GM23338 (cell line): ENCODE measurements around the gene AGPAT3. TPM values are rescaled to one million over a fixed set of nuclear protein-coding genes. Genes with fewer than 3 reads are reported as not detected.

Experiments used
- ATAC-seq: fragments of 200-7000 bp; cut with Tn5 transposase; 3 replicates; pipeline ENCODE4 v1.9.1; 2020
- DNase-seq: peaks from one replicate; pipeline ENCODE4 v3.0.0-alpha.2; 2015; ENCODE audit warnings: low spot score
- H2AFZ ChIP-seq: fragments of 200-600 bp; sonication (generic); 2 replicates; pipeline ENCODE4 v1.8.0; 2016; ENCODE audit warnings: antibody characterized with exemption, mild to moderate bottlenecking, moderate library complexity
- H3F3A ChIP-seq: fragments of 200-600 bp; sonication (generic); replicated peaks from 2 replicates; pipeline ENCODE4 v1.8.0; 2017; ENCODE audit warnings: antibody characterized with exemption, mixed run types, low read depth
- H3K27ac ChIP-seq: fragments of 200-600 bp; sonication (generic); 2 replicates; pipeline ENCODE4 v1.6.1; 2016; ENCODE audit warnings: low read depth
- H3K27me3 ChIP-seq: fragments of 200-600 bp; sonication (generic); 2 replicates; pipeline ENCODE4 v1.8.0; 2016; ENCODE audit warnings: mild to moderate bottlenecking, mixed run types, moderate library complexity; ENCODE audit not compliant: insufficient read depth
- H3K36me3 ChIP-seq: fragments of 200-600 bp; sonication (generic); 2 replicates; pipeline ENCODE4 v1.8.0; 2016; ENCODE audit warnings: mild to moderate bottlenecking; ENCODE audit not compliant: insufficient read depth
- H3K4me1 ChIP-seq: fragments of 200-600 bp; sonication (generic); 2 replicates; pipeline ENCODE4 v1.8.0; 2016; ENCODE audit warnings: mild to moderate bottlenecking, moderate library complexity; ENCODE audit not compliant: insufficient read depth
- H3K4me2 ChIP-seq: fragments of 200-600 bp; sonication (generic); 2 replicates; pipeline ENCODE4 v1.7.1; 2017; ENCODE audit warnings: mixed run types
- H3K4me3 ChIP-seq: fragments of 200-600 bp; sonication (generic); 2 replicates; pipeline ENCODE4 v1.6.1; 2016; ENCODE audit warnings: mixed run types
- H3K79me2 ChIP-seq: fragments of 200-600 bp; sonication (generic); replicated peaks from 2 replicates; pipeline ENCODE4 v1.8.0; 2017; ENCODE audit warnings: mild to moderate bottlenecking; ENCODE audit not compliant: insufficient read depth
- H3K9me2 ChIP-seq: fragments of 200-600 bp; sonication (generic); 2 replicates; pipeline ENCODE4 v1.8.0; 2017; ENCODE audit not compliant: insufficient read depth
- H4K20me1 ChIP-seq: fragments of 200-600 bp; sonication (generic); replicated peaks from 2 replicates; pipeline ENCODE4 v1.8.0; 2017; ENCODE audit warnings: mild to moderate bottlenecking; ENCODE audit not compliant: insufficient read depth
- H3K27ac Mint-ChIP-seq: 2 replicates; pipeline ENCODE4 v1.8.0; 2020; ENCODE audit warnings: inconsistent platforms, mild to moderate bottlenecking, moderate library complexity, mixed read lengths
- H3K27me3 Mint-ChIP-seq: 3 replicates; pipeline ENCODE4 v1.8.0; 2022; ENCODE audit warnings: low read depth, mild to moderate bottlenecking, moderate library complexity, mixed read lengths, inconsistent platforms; ENCODE audit not compliant: insufficient read depth, poor library complexity
- H3K36me3 Mint-ChIP-seq: 3 replicates; pipeline ENCODE4 v1.8.0; 2021; ENCODE audit warnings: low read depth, mild to moderate bottlenecking, inconsistent platforms, moderate library complexity, mixed read lengths
- H3K4me1 Mint-ChIP-seq: 3 replicates; pipeline ENCODE4 v1.8.0; 2020; ENCODE audit warnings: mild to moderate bottlenecking, inconsistent platforms, mixed read lengths
- H3K4me3 Mint-ChIP-seq: 3 replicates; pipeline ENCODE4 v1.8.0; 2021; ENCODE audit warnings: moderate library complexity, mild to moderate bottlenecking, inconsistent platforms, mixed read lengths
- H3K9me3 Mint-ChIP-seq: 3 replicates; pipeline ENCODE4 v1.8.0; 2020; ENCODE audit warnings: moderate library complexity, mild to moderate bottlenecking, inconsistent platforms, mixed read lengths
- CREB1 ChIP-seq: fragments of 250-450 bp; sonication (Bioruptor Pico); IDR thresholded peaks from 2 replicates; pipeline ENCODE4 v1.5.0; 2020; ENCODE audit warnings: low read depth, mild to moderate bottlenecking, moderate library complexity
- CTCF ChIP-seq, 2 experiments: fragments of 200-600 bp in 1 of 2; sonication (generic) in 1 of 2; conservative IDR thresholded peaks; 2 replicates each; pipeline versions ENCODE4 v1.5.1 to v1.6.1; 2016 to 2017; ENCODE audit warnings: antibody characterized with exemption in 2 of 2, low read depth in 2 of 2, mild to moderate bottlenecking in 2 of 2, moderate library complexity in 1 of 2
- ETS1 ChIP-seq: IDR thresholded peaks from 2 replicates; pipeline ENCODE4 v1.6.1; 2016; ENCODE audit warnings: antibody characterized with exemption
- EZH2 ChIP-seq: fragments of 200-600 bp; sonication (generic); IDR thresholded peaks from one replicate; pipeline ENCODE4 v1.8.0; 2017; ENCODE audit warnings: antibody characterized with exemption, mild to moderate bottlenecking, low read depth; ENCODE audit not compliant: unreplicated experiment
- EZH2phosphoT487 ChIP-seq: fragments of 200-600 bp; sonication (generic); IDR thresholded peaks from one replicate; pipeline ENCODE4 v1.8.1; 2018; ENCODE audit warnings: antibody characterized with exemption; ENCODE audit not compliant: unreplicated experiment
- JUNB ChIP-seq: IDR thresholded peaks from one replicate; pipeline ENCODE4 v1.6.1; 2016; ENCODE audit warnings: antibody characterized with exemption; ENCODE audit not compliant: unreplicated experiment
- NANOG ChIP-seq: IDR thresholded peaks from 2 replicates; pipeline ENCODE4 v1.6.1; 2016; ENCODE audit warnings: antibody characterized with exemption, borderline replicate concordance
- POLR2AphosphoS5 ChIP-seq: IDR thresholded peaks from 2 replicates; pipeline ENCODE4 v1.6.1; 2016; ENCODE audit warnings: antibody characterized with exemption, low read depth
- STAT1 ChIP-seq: IDR thresholded peaks from one replicate; pipeline ENCODE4 v1.6.1; 2016; ENCODE audit warnings: antibody characterized with exemption; ENCODE audit not compliant: unreplicated experiment
- ZNF114 ChIP-seq: fragments of 250-450 bp; sonication (Bioruptor Pico); IDR thresholded peaks from 2 replicates; pipeline ENCODE4 v1.5.0; 2020; ENCODE audit warnings: mild to moderate bottlenecking, moderate library complexity
- ZNF331 ChIP-seq: fragments of 250-450 bp; sonication (Bioruptor Pico); IDR thresholded peaks from 2 replicates; pipeline ENCODE4 v1.5.0; 2020; ENCODE audit warnings: low read depth, mild to moderate bottlenecking, moderate library complexity
- polyA plus RNA-seq: library from polyadenylated mRNA; unstranded; fragments of >200 nt; fragmentation: Nextera tagmentation; extraction: Ambion mirVana; gene quantifications from 2 replicates; pipeline ENCODE4 v1.2.1, GENCODE V29; 2016
- total RNA-seq: library from RNA; depleted of rRNA; stranded (reverse); fragments of >200 nt; shearing (Covaris generic); gene quantifications from 2 replicates; pipeline ENCODE4 v1.2.3, GENCODE V29; 2014
- TF ChIP-seq, protein P1 (sequence below): fragments of 250-450 bp; sonication (Bioruptor Pico); IDR thresholded peaks from 2 replicates; pipeline ENCODE4 v1.5.0; 2020; ENCODE audit warnings: mild to moderate bottlenecking, moderate library complexity
- TF ChIP-seq, protein P2 (sequence below): IDR thresholded peaks from one replicate; pipeline ENCODE4 v1.6.1; 2018; ENCODE audit warnings: antibody characterized with exemption; ENCODE audit not compliant: unreplicated experiment

AGPAT3 gene
- total and polyA plus RNA-seq, 2 experiments from 2014 or later = 2.1 to 6.1 TPM

DNA sequence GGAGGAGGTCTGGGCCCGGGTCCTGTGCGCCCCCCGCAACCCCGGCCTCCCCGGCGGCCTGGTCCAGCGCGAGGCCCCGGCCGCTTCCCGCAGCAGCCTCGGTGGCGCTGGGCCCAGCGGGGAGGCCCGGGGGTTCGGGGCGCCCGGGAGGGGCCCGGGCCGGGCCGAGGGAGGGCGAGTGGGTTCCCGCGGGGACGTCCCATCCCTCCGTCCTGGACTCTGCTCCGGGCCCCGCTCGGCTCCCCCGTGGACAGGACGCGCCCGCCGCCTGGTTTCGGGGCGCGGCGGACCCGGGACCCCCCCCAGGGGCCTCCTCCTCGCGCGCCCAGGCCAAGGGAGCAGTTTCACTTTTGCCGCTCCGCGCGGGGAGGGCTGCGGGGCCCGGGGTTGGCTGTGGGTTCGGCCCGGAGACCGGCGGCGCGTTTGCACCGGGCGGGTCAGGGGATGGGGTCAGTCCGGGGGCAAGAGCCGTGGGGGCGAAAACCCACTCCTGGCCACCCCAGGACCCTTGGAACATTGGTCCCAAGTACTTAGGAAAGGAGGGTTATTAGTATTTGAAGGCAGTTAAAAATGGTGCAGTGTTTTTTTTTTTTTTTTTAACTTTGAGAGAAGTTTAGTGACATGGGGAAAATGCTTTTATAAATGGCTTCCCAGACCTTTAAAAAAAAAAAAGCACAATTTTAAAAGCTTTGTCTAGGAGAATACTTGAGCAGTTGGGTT, 677 bp downstream of the AGPAT3 start:
- Mint-ChIP-seq H3K36me3 (no peaks in the 10 kb centered on the region), H3K9me3 (no peaks in the 10 kb centered on the region), H3K27me3 (peaks cover 23% of the 10 kb centered on the region), H3K27ac (no peak overlapping the region), H3K4me1 (peaks cover 12% of the 10 kb centered on the region), H3K4me3 (peak overlapping the region; percentile 64)
- Histone ChIP-seq H4K20me1 (no peaks in the 10 kb centered on the region), H3F3A (peaks cover 12% of the 10 kb centered on the region; the same call in 1 of the 2 replicates), H3K9me2 (no peaks in the 10 kb centered on the region), H3K4me2 (peak overlapping the region; percentile 76), H3K27ac (no peak overlapping the region), H3K27me3 (peaks cover 30% of the 10 kb centered on the region), H3K36me3 (no peaks in the 10 kb centered on the region), H2AFZ (no peak overlapping the region), H3K4me3 (peak overlapping the region; percentile 60), H3K4me1 (peaks cover 10% of the 10 kb centered on the region), H3K79me2 (no peaks in the 10 kb centered on the region)
- TF ChIP-seq JUNB = no peak
- no peak for TF ChIP-seq STAT1
- no peak for TF ChIP-seq CREB1 (CRISPR knock-in tag)
- no peak for TF ChIP-seq EZH2
- no peak for TF ChIP-seq EZH2phosphoT487
- no peak for TF ChIP-seq ZNF114 (CRISPR knock-in tag)
- TF ChIP-seq, protein P1, sequence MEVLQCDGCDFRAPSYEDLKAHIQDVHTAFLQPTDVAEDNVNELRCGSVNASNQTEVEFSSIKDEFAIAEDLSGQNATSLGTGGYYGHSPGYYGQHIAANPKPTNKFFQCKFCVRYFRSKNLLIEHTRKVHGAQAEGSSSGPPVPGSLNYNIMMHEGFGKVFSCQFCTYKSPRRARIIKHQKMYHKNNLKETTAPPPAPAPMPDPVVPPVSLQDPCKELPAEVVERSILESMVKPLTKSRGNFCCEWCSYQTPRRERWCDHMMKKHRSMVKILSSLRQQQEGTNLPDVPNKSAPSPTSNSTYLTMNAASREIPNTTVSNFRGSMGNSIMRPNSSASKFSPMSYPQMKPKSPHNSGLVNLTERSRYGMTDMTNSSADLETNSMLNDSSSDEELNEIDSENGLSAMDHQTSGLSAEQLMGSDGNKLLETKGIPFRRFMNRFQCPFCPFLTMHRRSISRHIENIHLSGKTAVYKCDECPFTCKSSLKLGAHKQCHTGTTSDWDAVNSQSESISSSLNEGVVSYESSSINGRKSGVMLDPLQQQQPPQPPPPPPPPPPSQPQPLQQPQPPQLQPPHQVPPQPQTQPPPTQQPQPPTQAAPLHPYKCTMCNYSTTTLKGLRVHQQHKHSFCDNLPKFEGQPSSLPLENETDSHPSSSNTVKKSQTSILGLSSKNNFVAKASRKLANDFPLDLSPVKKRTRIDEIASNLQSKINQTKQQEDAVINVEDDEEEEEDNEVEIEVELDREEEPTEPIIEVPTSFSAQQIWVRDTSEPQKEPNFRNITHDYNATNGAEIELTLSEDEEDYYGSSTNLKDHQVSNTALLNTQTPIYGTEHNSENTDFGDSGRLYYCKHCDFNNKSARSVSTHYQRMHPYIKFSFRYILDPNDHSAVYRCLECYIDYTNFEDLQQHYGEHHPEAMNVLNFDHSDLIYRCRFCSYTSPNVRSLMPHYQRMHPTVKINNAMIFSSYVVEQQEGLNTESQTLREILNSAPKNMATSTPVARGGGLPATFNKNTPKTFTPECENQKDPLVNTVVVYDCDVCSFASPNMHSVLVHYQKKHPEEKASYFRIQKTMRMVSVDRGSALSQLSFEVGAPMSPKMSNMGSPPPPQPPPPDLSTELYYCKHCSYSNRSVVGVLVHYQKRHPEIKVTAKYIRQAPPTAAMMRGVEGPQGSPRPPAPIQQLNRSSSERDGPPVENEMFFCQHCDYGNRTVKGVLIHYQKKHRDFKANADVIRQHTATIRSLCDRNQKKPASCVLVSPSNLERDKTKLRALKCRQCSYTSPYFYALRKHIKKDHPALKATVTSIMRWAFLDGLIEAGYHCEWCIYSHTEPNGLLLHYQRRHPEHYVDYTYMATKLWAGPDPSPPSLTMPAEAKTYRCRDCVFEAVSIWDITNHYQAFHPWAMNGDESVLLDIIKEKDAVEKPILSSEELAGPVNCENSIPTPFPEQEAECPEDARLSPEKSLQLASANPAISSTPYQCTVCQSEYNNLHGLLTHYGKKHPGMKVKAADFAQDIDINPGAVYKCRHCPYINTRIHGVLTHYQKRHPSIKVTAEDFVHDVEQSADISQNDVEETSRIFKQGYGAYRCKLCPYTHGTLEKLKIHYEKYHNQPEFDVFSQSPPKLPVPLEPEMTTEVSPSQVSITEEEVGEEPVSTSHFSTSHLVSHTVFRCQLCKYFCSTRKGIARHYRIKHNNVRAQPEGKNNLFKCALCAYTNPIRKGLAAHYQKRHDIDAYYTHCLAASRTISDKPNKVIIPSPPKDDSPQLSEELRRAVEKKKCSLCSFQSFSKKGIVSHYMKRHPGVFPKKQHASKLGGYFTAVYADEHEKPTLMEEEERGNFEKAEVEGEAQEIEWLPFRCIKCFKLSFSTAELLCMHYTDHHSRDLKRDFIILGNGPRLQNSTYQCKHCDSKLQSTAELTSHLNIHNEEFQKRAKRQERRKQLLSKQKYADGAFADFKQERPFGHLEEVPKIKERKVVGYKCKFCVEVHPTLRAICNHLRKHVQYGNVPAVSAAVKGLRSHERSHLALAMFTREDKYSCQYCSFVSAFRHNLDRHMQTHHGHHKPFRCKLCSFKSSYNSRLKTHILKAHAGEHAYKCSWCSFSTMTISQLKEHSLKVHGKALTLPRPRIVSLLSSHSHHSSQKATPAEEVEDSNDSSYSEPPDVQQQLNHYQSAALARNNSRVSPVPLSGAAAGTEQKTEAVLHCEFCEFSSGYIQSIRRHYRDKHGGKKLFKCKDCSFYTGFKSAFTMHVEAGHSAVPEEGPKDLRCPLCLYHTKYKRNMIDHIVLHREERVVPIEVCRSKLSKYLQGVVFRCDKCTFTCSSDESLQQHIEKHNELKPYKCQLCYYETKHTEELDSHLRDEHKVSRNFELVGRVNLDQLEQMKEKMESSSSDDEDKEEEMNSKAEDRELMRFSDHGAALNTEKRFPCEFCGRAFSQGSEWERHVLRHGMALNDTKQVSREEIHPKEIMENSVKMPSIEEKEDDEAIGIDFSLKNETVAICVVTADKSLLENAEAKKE (CRISPR knock-in tag) = no peak
- TF ChIP-seq POLR2AphosphoS5 = no peak
- no peak for TF ChIP-seq NANOG
- no peak for TF ChIP-seq CTCF (conservative IDR thresholded peaks at IDR 0.05; ENCODE audit: low read depth in 2 of 2)
- TF ChIP-seq, protein P2, sequence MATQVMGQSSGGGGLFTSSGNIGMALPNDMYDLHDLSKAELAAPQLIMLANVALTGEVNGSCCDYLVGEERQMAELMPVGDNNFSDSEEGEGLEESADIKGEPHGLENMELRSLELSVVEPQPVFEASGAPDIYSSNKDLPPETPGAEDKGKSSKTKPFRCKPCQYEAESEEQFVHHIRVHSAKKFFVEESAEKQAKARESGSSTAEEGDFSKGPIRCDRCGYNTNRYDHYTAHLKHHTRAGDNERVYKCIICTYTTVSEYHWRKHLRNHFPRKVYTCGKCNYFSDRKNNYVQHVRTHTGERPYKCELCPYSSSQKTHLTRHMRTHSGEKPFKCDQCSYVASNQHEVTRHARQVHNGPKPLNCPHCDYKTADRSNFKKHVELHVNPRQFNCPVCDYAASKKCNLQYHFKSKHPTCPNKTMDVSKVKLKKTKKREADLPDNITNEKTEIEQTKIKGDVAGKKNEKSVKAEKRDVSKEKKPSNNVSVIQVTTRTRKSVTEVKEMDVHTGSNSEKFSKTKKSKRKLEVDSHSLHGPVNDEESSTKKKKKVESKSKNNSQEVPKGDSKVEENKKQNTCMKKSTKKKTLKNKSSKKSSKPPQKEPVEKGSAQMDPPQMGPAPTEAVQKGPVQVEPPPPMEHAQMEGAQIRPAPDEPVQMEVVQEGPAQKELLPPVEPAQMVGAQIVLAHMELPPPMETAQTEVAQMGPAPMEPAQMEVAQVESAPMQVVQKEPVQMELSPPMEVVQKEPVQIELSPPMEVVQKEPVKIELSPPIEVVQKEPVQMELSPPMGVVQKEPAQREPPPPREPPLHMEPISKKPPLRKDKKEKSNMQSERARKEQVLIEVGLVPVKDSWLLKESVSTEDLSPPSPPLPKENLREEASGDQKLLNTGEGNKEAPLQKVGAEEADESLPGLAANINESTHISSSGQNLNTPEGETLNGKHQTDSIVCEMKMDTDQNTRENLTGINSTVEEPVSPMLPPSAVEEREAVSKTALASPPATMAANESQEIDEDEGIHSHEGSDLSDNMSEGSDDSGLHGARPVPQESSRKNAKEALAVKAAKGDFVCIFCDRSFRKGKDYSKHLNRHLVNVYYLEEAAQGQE = no peak
- no peak for TF ChIP-seq ZNF331 (CRISPR knock-in tag)
- no peak for TF ChIP-seq ETS1
- ATAC-seq (peak; percentile 11), DNase-seq (peak; percentile 21)
